ENCODE results near the gene FARP1.

FARP1 gene

GRCh38 chr13:98108341-98108740 lies 34.6 kb upstream of the FARP1 start:
- Histone ChIP-seq H3K27ac (no peak overlapping the region), H3K36me3 (no peaks in the 10 kb centered on the region), H3K9me3 (ENCODE audit: severe bottlenecking) (peaks cover 9% of the 10 kb centered on the region), H3K4me3 (ENCODE audit: low read depth, low read length) (no peak overlapping the region), H3K27me3 (ENCODE audit: insufficient read depth, low read depth, severe bottlenecking) (no peaks in the 10 kb centered on the region)
- DNase-seq: no peak
- no peak for TF ChIP-seq CTCF (IDR thresholded peaks at IDR 0.05; ENCODE audit: low read depth, low read length)

- H3K36me3 ChIP-seq: no peaks in the 10 kb centered on the region
- H3K27ac ChIP-seq: no peak overlapping the region
- no peak for DNase-seq
- TF ChIP-seq CTCF (IDR thresholded peaks at IDR 0.05; ENCODE audit: low read depth, low read length): no peak
- no peak overlapping the region for H3K4me3 ChIP-seq (ENCODE audit: low read depth, low read length)
- peaks cover 9% of the 10 kb centered on the region for H3K9me3 ChIP-seq (ENCODE audit: severe bottlenecking)
- no peaks in the 10 kb centered on the region for H3K27me3 ChIP-seq (ENCODE audit: insufficient read depth, low read depth, severe bottlenecking)
Observed at GRCh38 chr13:98109226-98109853, 33.6 kb upstream of the FARP1 start.

- no peak for DNase-seq
- no peak for TF ChIP-seq CTCF (IDR thresholded peaks at IDR 0.05; ENCODE audit: low read depth, low read length)
- Histone ChIP-seq H3K4me3 (ENCODE audit: low read depth, low read length) (no peak overlapping the region), H3K27ac (no peak overlapping the region), H3K9me3 (ENCODE audit: severe bottlenecking) (peaks cover 9% of the 10 kb centered on the region), H3K27me3 (ENCODE audit: insufficient read depth, low read depth, severe bottlenecking) (no peaks in the 10 kb centered on the region), H3K36me3 (no peaks in the 10 kb centered on the region)
Observed at GRCh38 chr13:98110749-98111148, 32.1 kb upstream of the FARP1 start.

- no peak overlapping the region for H3K4me3 ChIP-seq (ENCODE audit: low read depth, low read length)
- H3K27me3 ChIP-seq (ENCODE audit: insufficient read depth, low read depth, severe bottlenecking): no peaks in the 10 kb centered on the region
- TF ChIP-seq CTCF (IDR thresholded peaks at IDR 0.05; ENCODE audit: low read depth, low read length): 0 out of 2 replicates have a peak, but pooled peaks have one; percentile 7
- peaks cover 8% of the 10 kb centered on the region for H3K9me3 ChIP-seq (ENCODE audit: severe bottlenecking)
- no peak overlapping the region for H3K27ac ChIP-seq
- DNase-seq: no peak
- H3K36me3 ChIP-seq: no peaks in the 10 kb centered on the region
Observed at GRCh38 chr13:98111168-98112098, 31.5 kb upstream of the FARP1 start.

GRCh38 chr13:98112456-98112855 lies 30.4 kb upstream of the FARP1 start:
- Histone ChIP-seq H3K36me3 (no peaks in the 10 kb centered on the region), H3K4me3 (ENCODE audit: low read depth, low read length) (no peak overlapping the region), H3K27me3 (ENCODE audit: insufficient read depth, low read depth, severe bottlenecking) (no peaks in the 10 kb centered on the region), H3K9me3 (ENCODE audit: severe bottlenecking) (no peaks in the 10 kb centered on the region), H3K27ac (no peak overlapping the region)
- TF ChIP-seq CTCF (IDR thresholded peaks at IDR 0.05; ENCODE audit: low read depth, low read length): no peak
- DNase-seq: no peak
